Kidney (tissue), 14 donors: ENCODE data around the gene USP3. TPM values are rescaled to one million over a fixed set of nuclear protein-coding genes. Genes with fewer than 3 reads are reported as not detected.

Experiments
- DNase-seq, 5 donors: peaks; one replicate each; pipeline ENCODE4 v3.0.0-alpha.2; 2013 to 2020
- FAIRE-seq: peaks from 2 replicates; lab custom pipeline; 2012; peaks lifted over from hg19 to GRCh38; lab: Jason Lieb, UNC
- H3K27ac ChIP-seq, 2 donors: one replicate each; pipeline ENCODE4 v1.7.0; 2013; ENCODE audit warnings: low read depth in 2 of 2, low read length in 2 of 2, inconsistent platforms in 1 of 2
- H3K27me3 ChIP-seq: one replicate; pipeline ENCODE4 v1.7.1; 2013; ENCODE audit warnings: low read length, inconsistent platforms; ENCODE audit not compliant: control insufficient read depth, insufficient read depth
- H3K36me3 ChIP-seq, 3 donors: one replicate each; pipeline versions ENCODE4 v1.7.0 to v1.7.1; 2013; ENCODE audit warnings: low read length in 3 of 3, control low read depth in 1 of 3, inconsistent platforms in 1 of 3; ENCODE audit not compliant: insufficient read depth in 3 of 3, control insufficient read depth in 2 of 3
- H3K4me1 ChIP-seq, 3 donors: one replicate each; pipeline versions ENCODE4 v1.7.0 to v1.7.1; 2013; ENCODE audit warnings: low read length in 3 of 3, inconsistent platforms in 1 of 3, low read depth in 1 of 3; ENCODE audit not compliant: control insufficient read depth in 2 of 3, insufficient read depth in 2 of 3
- H3K4me3 ChIP-seq, 3 donors: one replicate each; pipeline versions ENCODE4 v1.7.0 to v1.8.1; 2013; ENCODE audit warnings: low read length in 3 of 3, control low read depth in 1 of 3, inconsistent platforms in 1 of 3
- H3K9ac ChIP-seq, 3 donors: one replicate each; pipeline versions ENCODE4 v1.7.0 to v1.7.1; 2013; ENCODE audit warnings: low read length in 3 of 3, control low read depth in 1 of 3, inconsistent platforms in 1 of 3
- H3K9me3 ChIP-seq, 3 donors: one replicate each; pipeline versions ENCODE4 v1.7.0 to v1.7.1; 2013; ENCODE audit warnings: low read length in 3 of 3, control low read depth in 1 of 3, inconsistent platforms in 1 of 3; ENCODE audit not compliant: control insufficient read depth in 2 of 3, insufficient read depth in 1 of 3
- intact Hi-C: fragments of 100-400 bp; cut with DNase I; formaldehyde crosslinking; loops from one replicate; pipeline ENCODE4 v1.11.1; 2022
- polyA plus RNA-seq: library from polyadenylated mRNA; stranded (reverse); fragments of 350-450 nt; fragmentation: Illumina TruSeq; extraction: RNeasy Lipid Tissue Mini Kit (QIAGEN cat#74804); gene quantifications from one replicate; pipeline ENCODE4 v1.2.3, GENCODE V29; 2014; ENCODE audit warnings: low read depth, low replicate concordance; ENCODE audit not compliant: insufficient read depth
- total RNA-seq: library from RNA; stranded (reverse); fragmentation: NEBNext Ultra II Directional; extraction: Animal tissue kit (Norgen Biotek cat#: 25700); gene quantifications from one replicate; pipeline ENCODE4 v1.2.1, GENCODE V29; 2021
- TF ChIP-seq, protein P1 (sequence below): IDR thresholded peaks from 3 replicates; pipeline ENCODE4 v1.5.1; 2012; ENCODE audit warnings: mild to moderate bottlenecking, moderate library complexity, borderline replicate concordance; ENCODE audit not compliant: insufficient read depth; ENCODE audit errors: extremely low read depth
- donor health status: control.
- donor health status: control.
- donor health status: control.
- donor health status: control.
- donor health status: control.
- donor health status: DM: yes; HTN: yes; CAD: no.
- donor health status: Normal renal cell carcinoma (clear cell type).

Gene USP3
- total and polyA plus RNA-seq, 2 donors from 2014 or later = 25.2 to 72.5 TPM

GRCh38 chr15:63489352-63489751, 15.0 kb upstream of the USP3 start:
- Histone ChIP-seq H3K4me3 (no peak overlapping the region), H3K9me3 (no peaks in the 10 kb centered on the region), H3K4me1 (peaks cover 0 to 2% (median 0%) of the 10 kb centered on the region in 3 donors), H3K27me3 (no peaks in the 10 kb centered on the region), H3K27ac (no peak overlapping the region), H3K36me3 (no peaks in the 10 kb centered on the region), H3K9ac (no peak overlapping the region)
- intact Hi-C loops = no loop called here
- TF ChIP-seq, protein P1, sequence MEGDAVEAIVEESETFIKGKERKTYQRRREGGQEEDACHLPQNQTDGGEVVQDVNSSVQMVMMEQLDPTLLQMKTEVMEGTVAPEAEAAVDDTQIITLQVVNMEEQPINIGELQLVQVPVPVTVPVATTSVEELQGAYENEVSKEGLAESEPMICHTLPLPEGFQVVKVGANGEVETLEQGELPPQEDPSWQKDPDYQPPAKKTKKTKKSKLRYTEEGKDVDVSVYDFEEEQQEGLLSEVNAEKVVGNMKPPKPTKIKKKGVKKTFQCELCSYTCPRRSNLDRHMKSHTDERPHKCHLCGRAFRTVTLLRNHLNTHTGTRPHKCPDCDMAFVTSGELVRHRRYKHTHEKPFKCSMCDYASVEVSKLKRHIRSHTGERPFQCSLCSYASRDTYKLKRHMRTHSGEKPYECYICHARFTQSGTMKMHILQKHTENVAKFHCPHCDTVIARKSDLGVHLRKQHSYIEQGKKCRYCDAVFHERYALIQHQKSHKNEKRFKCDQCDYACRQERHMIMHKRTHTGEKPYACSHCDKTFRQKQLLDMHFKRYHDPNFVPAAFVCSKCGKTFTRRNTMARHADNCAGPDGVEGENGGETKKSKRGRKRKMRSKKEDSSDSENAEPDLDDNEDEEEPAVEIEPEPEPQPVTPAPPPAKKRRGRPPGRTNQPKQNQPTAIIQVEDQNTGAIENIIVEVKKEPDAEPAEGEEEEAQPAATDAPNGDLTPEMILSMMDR = no peak
- no peak for DNase-seq
- FAIRE-seq = no peak

- Histone ChIP-seq H3K36me3 (no peaks in the 10 kb centered on the region), H3K27ac (no peak overlapping the region), H3K27me3 (no peaks in the 10 kb centered on the region), H3K4me1 (peaks cover 0 to 2% (median 0%) of the 10 kb centered on the region in 3 donors), H3K4me3 (no peak overlapping the region), H3K9me3 (no peaks in the 10 kb centered on the region), H3K9ac (no peak overlapping the region)
- FAIRE-seq (no peak), DNase-seq (no peak)
- TF ChIP-seq, protein P1 = no peak
- intact Hi-C loops = no loop called here
Observed at GRCh38 chr15:63490345-63491034, 13.9 kb upstream of the USP3 start.

DNA sequence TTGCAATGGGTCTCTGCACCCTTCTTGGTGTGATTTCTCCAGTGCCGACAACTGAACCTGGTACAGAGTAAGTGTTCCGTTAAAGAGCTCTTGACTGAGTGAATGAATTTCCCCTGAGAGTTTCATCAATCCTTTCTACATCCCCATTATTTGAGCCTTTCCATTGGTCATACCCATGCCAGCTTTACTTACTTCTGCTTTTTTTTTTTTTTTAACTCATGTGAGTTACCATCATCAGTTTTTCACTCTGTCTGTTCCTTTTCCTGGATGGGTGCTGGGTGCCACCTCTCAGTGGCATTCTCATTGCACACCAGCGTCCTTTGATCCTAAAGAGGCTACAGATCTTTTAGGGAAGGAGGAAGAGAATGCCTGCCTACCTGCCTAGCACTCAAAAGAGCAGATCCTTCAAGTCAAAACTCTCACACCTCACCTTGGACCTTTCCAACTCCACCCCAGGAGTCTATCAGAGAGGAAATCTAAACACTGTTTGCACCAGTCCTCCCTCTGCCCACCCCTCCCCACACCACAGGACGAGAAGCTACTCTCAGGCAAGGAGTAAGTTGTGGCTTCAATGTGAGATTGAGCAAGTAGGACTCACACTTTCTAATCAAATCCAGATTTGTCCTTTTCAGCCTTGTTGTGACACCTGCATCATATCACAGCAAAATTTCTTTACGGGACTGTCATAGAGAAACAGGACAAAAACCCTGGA, 13.1 kb upstream of the USP3 start:
- H3K4me1 ChIP-seq = peaks cover 0 to 2% (median 0%) of the 10 kb centered on the region in 3 donors
- FAIRE-seq = no peak

More for the DNA sequence above, 13.1 kb upstream of the USP3 start:
- Histone ChIP-seq H3K27ac (no peak overlapping the region), H3K9ac (no peak overlapping the region), H3K27me3 (no peaks in the 10 kb centered on the region), H3K36me3 (no peaks in the 10 kb centered on the region), H3K9me3 (no peaks in the 10 kb centered on the region), H3K4me3 (no peak overlapping the region)
- intact Hi-C loops = no loop called here
- TF ChIP-seq, protein P1 = no peak
- DNase-seq = no peak
